Smooth muscle cell (in vitro differentiated cells): ENCODE results near the gene ZNF653. TPM values are rescaled to one million over a fixed set of nuclear protein-coding genes. Genes with fewer than 3 reads are reported as not detected.
A peak's percentile ranks its signal among the peaks of the same experiment; 100 is the strongest.

Source experiments
- DNase-seq: peaks from one replicate; lab custom pipeline; 2025; ENCODE audit not compliant: unreplicated experiment; lab: John Stamatoyannopoulos, UW
- H2AFZ ChIP-seq: fragments of 200-600 bp; sonication (generic); 2 replicates; pipeline ENCODE4 v1.6.0; 2016; ENCODE audit warnings: antibody characterized with exemption, low read depth, mild to moderate bottlenecking
- H3F3A ChIP-seq: fragments of 200-600 bp; sonication (generic); 2 replicates; pipeline ENCODE4 v1.6.0; 2017; ENCODE audit warnings: antibody characterized with exemption, low read depth
- H3K27ac ChIP-seq: fragments of 200-600 bp; sonication (generic); 2 replicates; pipeline ENCODE4 v1.5.1; 2016; ENCODE audit warnings: low read depth, mild to moderate bottlenecking
- H3K27me3 ChIP-seq: fragments of 200-600 bp; sonication (generic); 2 replicates; pipeline ENCODE4 v1.6.1; 2016; ENCODE audit warnings: low read depth, mild to moderate bottlenecking
- H3K36me3 ChIP-seq: fragments of 200-600 bp; sonication (generic); 2 replicates; pipeline ENCODE4 v1.5.1; 2016; ENCODE audit warnings: low read depth
- H3K4me1 ChIP-seq: fragments of 200-600 bp; sonication (generic); 2 replicates; pipeline ENCODE4 v1.5.1; 2016; ENCODE audit warnings: low read depth
- H3K4me2 ChIP-seq: fragments of 200-600 bp; sonication (generic); 2 replicates; pipeline ENCODE4 v1.6.0; 2016; ENCODE audit warnings: mild to moderate bottlenecking
- H3K4me3 ChIP-seq: fragments of 200-600 bp; sonication (generic); 2 replicates; pipeline ENCODE4 v1.5.1; 2016; ENCODE audit warnings: mild to moderate bottlenecking
- H3K79me2 ChIP-seq: fragments of 200-600 bp; sonication (generic); 2 replicates; pipeline ENCODE4 v1.6.0; 2016; ENCODE audit warnings: low read depth, mild to moderate bottlenecking
- H3K9ac ChIP-seq: fragments of 200-600 bp; sonication (generic); 2 replicates; pipeline ENCODE4 v1.6.0; 2016; ENCODE audit warnings: low read depth
- H3K9me3 ChIP-seq: fragments of 200-600 bp; sonication (generic); replicated peaks from 2 replicates; pipeline ENCODE4 v1.5.1; 2016; ENCODE audit warnings: low read depth
- H4K20me1 ChIP-seq: fragments of 200-600 bp; sonication (generic); 2 replicates; pipeline ENCODE4 v1.6.0; 2016; ENCODE audit warnings: low read depth
- CTCF ChIP-seq: fragments of 200-600 bp; sonication (generic); IDR thresholded peaks from 2 replicates; pipeline ENCODE4 v1.5.1; 2017; ENCODE audit warnings: borderline replicate concordance, mild to moderate bottlenecking, antibody characterized with exemption; ENCODE audit not compliant: insufficient read depth, poor library complexity, severe bottlenecking
- WGBS: methylation state at CpG from one replicate; pipeline ENCODE4 v1.1.7; 2016; ENCODE audit warnings: low lambda C conversion rate; 5-methylcytosine and 5-hydroxymethylcytosine counted together
- polyA plus RNA-seq: library from polyadenylated mRNA; unstranded; fragments of >200 nt; fragmentation: Nextera tagmentation; extraction: Ambion mirVana; gene quantifications from 2 replicates; pipeline ENCODE4 v1.2.1, GENCODE V29; 2016
- total RNA-seq: library from RNA; depleted of rRNA; stranded (reverse); fragments of >200 nt; gene quantifications from 2 replicates; pipeline ENCODE4 v1.2.3, GENCODE V29; 2014

ZNF653 gene
- total and polyA plus RNA-seq, 2 experiments from 2014 or later: 2.9 to 5.5 TPM

- Histone ChIP-seq H2AFZ (no peak overlapping the region), H3K4me1 (peaks cover 12% of the 10 kb centered on the region), H3K4me2 (no peak overlapping the region), H3K36me3 (no peaks in the 10 kb centered on the region), H3F3A (no peaks in the 10 kb centered on the region), H3K79me2 (no peaks in the 10 kb centered on the region), H3K27ac (no peak overlapping the region), H3K9ac (no peak overlapping the region), H3K9me3 (no peaks in the 10 kb centered on the region), H3K4me3 (no peak overlapping the region), H4K20me1 (no peaks in the 10 kb centered on the region), H3K27me3 (no peaks in the 10 kb centered on the region)
- 82% methylated on average over 23 of the region's 27 CpGs for WGBS
- no peak for DNase-seq
- TF ChIP-seq CTCF: peak; percentile 31
These were observed 51.9 kb downstream of the ZNF653 start for GRCh38 chr19:11453468-11454341.

- no peak overlapping the region for H3K27ac ChIP-seq
- H3K9ac ChIP-seq: no peak overlapping the region
- no peaks in the 10 kb centered on the region for H3K9me3 ChIP-seq
- 88% methylated on average over 28 of the region's 33 CpGs for WGBS
- no peak for DNase-seq
- no peak overlapping the region for H3K4me2 ChIP-seq
- TF ChIP-seq CTCF: no peak
- H3K79me2 ChIP-seq: no peaks in the 10 kb centered on the region
- no peak overlapping the region for H2AFZ ChIP-seq
- H3K4me1 ChIP-seq: peaks cover 12% of the 10 kb centered on the region
- no peaks in the 10 kb centered on the region for H3K27me3 ChIP-seq
- H4K20me1 ChIP-seq: no peaks in the 10 kb centered on the region
- no peaks in the 10 kb centered on the region for H3F3A ChIP-seq
- no peaks in the 10 kb centered on the region for H3K36me3 ChIP-seq
- no peak overlapping the region for H3K4me3 ChIP-seq
These were observed 52.9 kb downstream of the ZNF653 start for GRCh38 chr19:11452620-11453310.

GRCh38 chr19:11451871-11452619 lies 53.6 kb downstream of the ZNF653 start:
- Histone ChIP-seq H3K4me3 (no peak overlapping the region), H3K4me2 (no peak overlapping the region), H3F3A (no peaks in the 10 kb centered on the region), H3K4me1 (peaks cover 12% of the 10 kb centered on the region), H4K20me1 (no peaks in the 10 kb centered on the region), H2AFZ (no peak overlapping the region), H3K9me3 (no peaks in the 10 kb centered on the region), H3K9ac (no peak overlapping the region), H3K27me3 (no peaks in the 10 kb centered on the region), H3K27ac (no peak overlapping the region), H3K79me2 (no peaks in the 10 kb centered on the region), H3K36me3 (no peaks in the 10 kb centered on the region)
- WGBS: 68% methylated on average over 25 of the region's 25 CpGs
- no peak for TF ChIP-seq CTCF
- DNase-seq: no peak
